ENCODE data around the gene POU2F1.

GRCh38 chr1:167357305-167357704 is 136.6 kb downstream of the POU2F1 start:
- no peak for TF ChIP-seq CTCF (IDR thresholded peaks at IDR 0.05)
- TF ChIP-seq POLR2A (IDR thresholded peaks at IDR 0.05) = no peak
